ENCODE results near the gene ZNHIT6.
A peak's percentile ranks its signal among the peaks of the same experiment; 100 is the strongest.

The ZNHIT6 gene

DNA sequence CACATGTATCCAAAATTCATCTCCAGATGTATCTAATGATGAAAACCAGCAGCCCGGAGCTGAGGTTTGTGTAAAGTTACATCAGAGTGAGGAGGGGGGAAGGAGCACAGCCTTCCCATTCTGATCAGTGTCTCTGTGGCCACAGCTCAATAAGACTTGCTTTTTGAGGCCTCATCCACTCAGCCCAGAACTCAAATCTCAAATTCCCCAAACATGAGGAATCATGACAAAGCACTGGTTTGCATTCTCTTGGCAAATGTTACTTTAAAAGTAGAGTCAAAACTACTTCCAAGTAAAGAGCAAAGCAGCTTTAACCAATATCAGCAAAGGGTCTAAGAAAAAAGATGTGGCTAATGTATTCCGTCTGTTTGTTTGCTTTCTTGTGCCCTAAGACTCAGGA lies 96.8 kb downstream of the ZNHIT6 start:
- Histone ChIP-seq H4K8ac (ENCODE audit: low read depth, low read length) (no peak overlapping the region), H2BK15ac (ENCODE audit: low read length) (no peak overlapping the region), H3K9me3 (replicated peaks in 1 of 2; ENCODE audit: control insufficient read depth in 2 of 2, insufficient read depth in 1 of 2, low read depth in 1 of 2, low read length in 2 of 2) (peaks cover 0 to 3% of the 10 kb centered on the region in 2 donors), H2AK5ac (ENCODE audit: low read depth, low read length) (no peak overlapping the region), H3K14ac (ENCODE audit: low read length) (no peak overlapping the region), H3K79me1 (ENCODE audit: low read depth, low read length) (no peaks in the 10 kb centered on the region), H3K23ac (ENCODE audit: low read depth, low read length, poor library complexity) (no peak overlapping the region), H3K36me3 (replicated peaks in 1 of 2; ENCODE audit: control insufficient read depth in 2 of 2, insufficient read depth in 2 of 2, low read length in 2 of 2) (no peaks in the 10 kb centered on the region), H3K4me1 (ENCODE audit: control insufficient read depth in 2 of 2, insufficient read depth in 1 of 2, low read depth in 1 of 2, low read length in 2 of 2) (peaks cover 14 to 28% of the 10 kb centered on the region in 2 donors), H4K91ac (ENCODE audit: low read depth, low read length, poor library complexity) (no peak overlapping the region), H2BK12ac (ENCODE audit: low read length) (no peak overlapping the region), H3K18ac (ENCODE audit: low read length) (no peak overlapping the region), H2BK120ac (ENCODE audit: low read depth, low read length) (no peak overlapping the region), H2BK5ac (ENCODE audit: low read length) (no peak overlapping the region), H2AFZ (ENCODE audit: low read length) (peak overlapping the region; percentile 1), H3K27me3 (ENCODE audit: control insufficient read depth in 3 of 3, insufficient read depth in 3 of 3, low read depth in 1 of 3, low read length in 3 of 3) (no peaks in the 10 kb centered on the region), H3K4me2 (ENCODE audit: insufficient read depth, low read length, poor library complexity, severe bottlenecking) (no peak overlapping the region), H3K4me3 (ENCODE audit: low read length in 2 of 2) (no peak overlapping the region), H3K27ac (replicated peaks; ENCODE audit: low read length) (no peak overlapping the region), H3K4ac (ENCODE audit: low read length) (no peak overlapping the region), H3K9ac (ENCODE audit: low read depth, low read length, poor library complexity) (no peak overlapping the region)
- DNase-seq (ENCODE audit: low spot score): no peak
- no CpG with 5 or more reads among the region's 2 CpGs for WGBS, 2 donors (ENCODE audit: extremely low coverage in 2 of 2, insufficient read length in 2 of 2, insufficient replicate concordance in 1 of 2)

DNA sequence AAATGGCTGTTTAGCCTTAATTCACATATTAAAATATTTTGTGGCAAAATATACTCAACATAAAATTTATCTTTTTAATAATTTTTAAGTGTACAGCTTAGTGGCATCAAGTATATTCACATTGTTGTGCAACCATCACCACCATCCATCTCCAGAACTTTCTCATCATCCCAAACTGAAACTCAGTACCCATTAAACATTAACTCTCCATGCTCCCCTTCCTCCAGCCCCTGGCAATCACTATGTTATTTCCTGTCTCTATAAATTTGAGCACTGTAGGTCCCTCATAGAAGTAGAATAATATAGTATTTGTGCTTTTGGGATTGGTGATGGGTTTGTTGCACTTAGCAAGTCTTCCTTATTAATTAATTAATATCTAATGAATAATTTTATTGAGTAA lies 98.3 kb downstream of the ZNHIT6 start:
- Histone ChIP-seq H3K4me2 (ENCODE audit: insufficient read depth, low read length, poor library complexity, severe bottlenecking) (no peak overlapping the region), H4K91ac (ENCODE audit: low read depth, low read length, poor library complexity) (no peak overlapping the region), H3K23ac (ENCODE audit: low read depth, low read length, poor library complexity) (no peak overlapping the region), H3K4ac (ENCODE audit: low read length) (no peak overlapping the region), H3K9me3 (replicated peaks in 1 of 2; ENCODE audit: control insufficient read depth in 2 of 2, insufficient read depth in 1 of 2, low read depth in 1 of 2, low read length in 2 of 2) (no peaks in the 10 kb centered on the region), H4K8ac (ENCODE audit: low read depth, low read length) (no peak overlapping the region), H3K36me3 (replicated peaks in 1 of 2; ENCODE audit: control insufficient read depth in 2 of 2, insufficient read depth in 2 of 2, low read length in 2 of 2) (no peaks in the 10 kb centered on the region), H3K9ac (ENCODE audit: low read depth, low read length, poor library complexity) (no peak overlapping the region), H2BK12ac (ENCODE audit: low read length) (no peak overlapping the region), H2BK15ac (ENCODE audit: low read length) (no peak overlapping the region), H3K27ac (replicated peaks; ENCODE audit: low read length) (no peak overlapping the region), H3K14ac (ENCODE audit: low read length) (no peak overlapping the region), H3K4me1 (ENCODE audit: control insufficient read depth in 2 of 2, insufficient read depth in 1 of 2, low read depth in 1 of 2, low read length in 2 of 2) (peaks cover 18 to 28% of the 10 kb centered on the region in 2 donors), H2BK120ac (ENCODE audit: low read depth, low read length) (no peak overlapping the region), H2AK5ac (ENCODE audit: low read depth, low read length) (no peak overlapping the region), H3K18ac (ENCODE audit: low read length) (no peak overlapping the region), H2BK5ac (ENCODE audit: low read length) (no peak overlapping the region), H3K79me1 (ENCODE audit: low read depth, low read length) (no peaks in the 10 kb centered on the region), H3K27me3 (ENCODE audit: control insufficient read depth in 3 of 3, insufficient read depth in 3 of 3, low read depth in 1 of 3, low read length in 3 of 3) (no peaks in the 10 kb centered on the region), H3K4me3 (ENCODE audit: low read length in 2 of 2) (no peak overlapping the region), H2AFZ (ENCODE audit: low read length) (no peak overlapping the region)
- DNase-seq (ENCODE audit: low spot score): no peak

GRCh38 chr1:85608851-85609250 lies 99.4 kb downstream of the ZNHIT6 start:
- Histone ChIP-seq H2AK5ac (ENCODE audit: low read depth, low read length) (no peak overlapping the region), H3K9ac (ENCODE audit: low read depth, low read length, poor library complexity) (no peak overlapping the region), H3K27ac (replicated peaks; ENCODE audit: low read length) (no peak overlapping the region), H4K8ac (ENCODE audit: low read depth, low read length) (no peak overlapping the region), H3K36me3 (replicated peaks in 1 of 2; ENCODE audit: control insufficient read depth in 2 of 2, insufficient read depth in 2 of 2, low read length in 2 of 2) (no peaks in the 10 kb centered on the region), H3K23ac (ENCODE audit: low read depth, low read length, poor library complexity) (no peak overlapping the region), H3K18ac (ENCODE audit: low read length) (no peak overlapping the region), H3K27me3 (ENCODE audit: control insufficient read depth in 3 of 3, insufficient read depth in 3 of 3, low read depth in 1 of 3, low read length in 3 of 3) (no peaks in the 10 kb centered on the region), H3K4me2 (ENCODE audit: insufficient read depth, low read length, poor library complexity, severe bottlenecking) (no peak overlapping the region), H3K4me3 (ENCODE audit: low read length in 2 of 2) (no peak overlapping the region), H3K79me1 (ENCODE audit: low read depth, low read length) (no peaks in the 10 kb centered on the region), H3K14ac (ENCODE audit: low read length) (no peak overlapping the region), H2BK120ac (ENCODE audit: low read depth, low read length) (no peak overlapping the region), H2BK15ac (ENCODE audit: low read length) (no peak overlapping the region), H2AFZ (ENCODE audit: low read length) (no peak overlapping the region), H2BK5ac (ENCODE audit: low read length) (no peak overlapping the region), H2BK12ac (ENCODE audit: low read length) (no peak overlapping the region), H3K4me1 (ENCODE audit: control insufficient read depth in 2 of 2, insufficient read depth in 1 of 2, low read depth in 1 of 2, low read length in 2 of 2) (peaks cover 18 to 28% of the 10 kb centered on the region in 2 donors), H3K4ac (ENCODE audit: low read length) (no peak overlapping the region), H3K9me3 (replicated peaks in 1 of 2; ENCODE audit: control insufficient read depth in 2 of 2, insufficient read depth in 1 of 2, low read depth in 1 of 2, low read length in 2 of 2) (no peaks in the 10 kb centered on the region), H4K91ac (ENCODE audit: low read depth, low read length, poor library complexity) (no peak overlapping the region)
- no peak for DNase-seq (ENCODE audit: low spot score)
- no CpG with 5 or more reads among the region's 1 CpG for WGBS, 2 donors (ENCODE audit: extremely low coverage in 2 of 2, insufficient read length in 2 of 2, insufficient replicate concordance in 1 of 2)

GRCh38 chr1:85607921-85608265 lies 100.3 kb downstream of the ZNHIT6 start:
- H3K4me3 ChIP-seq (ENCODE audit: low read length in 2 of 2): no peak overlapping the region
- H3K27ac ChIP-seq (replicated peaks; ENCODE audit: low read length): no peak overlapping the region
- H3K27me3 ChIP-seq (ENCODE audit: control insufficient read depth in 3 of 3, insufficient read depth in 3 of 3, low read depth in 1 of 3, low read length in 3 of 3): no peaks in the 10 kb centered on the region
- no peak overlapping the region for H2BK120ac ChIP-seq (ENCODE audit: low read depth, low read length)
- no peak overlapping the region for H4K91ac ChIP-seq (ENCODE audit: low read depth, low read length, poor library complexity)
- H3K9ac ChIP-seq (ENCODE audit: low read depth, low read length, poor library complexity): no peak overlapping the region
- H3K23ac ChIP-seq (ENCODE audit: low read depth, low read length, poor library complexity): no peak overlapping the region
- no CpG with 5 or more reads among the region's 4 CpGs for WGBS, 2 donors (ENCODE audit: extremely low coverage in 2 of 2, insufficient read length in 2 of 2, insufficient replicate concordance in 1 of 2)
- no peak overlapping the region for H2AFZ ChIP-seq (ENCODE audit: low read length)
- DNase-seq (ENCODE audit: low spot score): no peak
- no peak overlapping the region for H3K14ac ChIP-seq (ENCODE audit: low read length)
- no peak overlapping the region for H2BK5ac ChIP-seq (ENCODE audit: low read length)
- peaks cover 18 to 23% of the 10 kb centered on the region in 2 donors for H3K4me1 ChIP-seq (ENCODE audit: control insufficient read depth in 2 of 2, insufficient read depth in 1 of 2, low read depth in 1 of 2, low read length in 2 of 2)
- peak overlapping the region; percentile 11 for H3K18ac ChIP-seq (ENCODE audit: low read length)
- no peak overlapping the region for H2BK15ac ChIP-seq (ENCODE audit: low read length)
- H2AK5ac ChIP-seq (ENCODE audit: low read depth, low read length): no peak overlapping the region
- H3K4me2 ChIP-seq (ENCODE audit: insufficient read depth, low read length, poor library complexity, severe bottlenecking): no peak overlapping the region
- no peaks in the 10 kb centered on the region for H3K79me1 ChIP-seq (ENCODE audit: low read depth, low read length)
- no peak overlapping the region for H2BK12ac ChIP-seq (ENCODE audit: low read length)
- no peak overlapping the region for H3K4ac ChIP-seq (ENCODE audit: low read length)
- H3K36me3 ChIP-seq (replicated peaks in 1 of 2; ENCODE audit: control insufficient read depth in 2 of 2, insufficient read depth in 2 of 2, low read length in 2 of 2): no peaks in the 10 kb centered on the region
- H3K9me3 ChIP-seq (replicated peaks in 1 of 2; ENCODE audit: control insufficient read depth in 2 of 2, insufficient read depth in 1 of 2, low read depth in 1 of 2, low read length in 2 of 2): no peaks in the 10 kb centered on the region
- H4K8ac ChIP-seq (ENCODE audit: low read depth, low read length): no peak overlapping the region
